GM18868 (cell line): ENCODE data around the gene ANKRD23.
"Not testable (repeated sequence)": the region's sequence is repeated elsewhere in the genome, so short reads cannot be mapped to it uniquely, and the experiment has no call there.

Source experiments
- ATAC-seq: cut with Tn5 transposase; IDR thresholded peaks from one replicate; pipeline ENCODE4 v1.9.1; 2021; ENCODE audit warnings: mild to moderate bottlenecking, moderate library complexity; ENCODE audit not compliant: unreplicated experiment

ANKRD23 gene

DNA sequence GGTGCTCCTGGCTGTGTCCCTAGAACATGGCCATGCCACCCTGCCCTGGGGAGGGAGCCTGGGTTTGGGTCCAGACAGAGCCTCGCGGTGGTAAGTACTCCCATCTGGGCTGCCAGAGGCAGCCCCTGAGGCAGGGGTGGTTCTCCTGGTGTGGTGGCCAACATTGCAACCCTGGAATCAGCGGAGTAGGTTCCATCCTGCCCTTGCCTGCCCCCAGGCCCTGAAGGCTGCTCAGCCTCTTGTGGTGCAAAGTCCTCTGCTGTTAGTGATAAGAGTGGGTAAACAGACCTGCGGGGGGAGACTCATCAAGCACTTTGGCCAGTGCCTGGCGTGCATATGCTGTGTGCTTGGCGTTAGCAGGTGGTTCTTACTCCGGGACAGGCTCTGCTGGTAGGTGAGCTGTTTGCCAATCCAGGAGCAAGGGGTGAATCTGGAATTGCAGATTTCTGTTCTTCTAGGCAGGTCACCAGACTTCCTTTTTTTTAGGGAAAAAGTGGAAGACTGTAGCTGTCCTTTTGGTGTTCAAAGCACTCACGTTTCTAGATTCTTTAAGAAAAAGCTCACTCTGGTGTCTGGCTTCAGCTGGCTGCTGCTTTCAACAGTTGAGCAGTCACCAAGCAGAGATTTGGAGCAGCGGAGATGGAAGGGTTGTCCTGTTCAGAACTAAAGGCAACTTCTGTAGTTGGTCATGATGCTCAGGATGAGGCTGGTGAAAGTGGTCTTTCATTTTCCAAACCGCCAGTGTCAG lies 24.5 kb downstream of the ANKRD23 start:
- ATAC-seq = no peak

DNA sequence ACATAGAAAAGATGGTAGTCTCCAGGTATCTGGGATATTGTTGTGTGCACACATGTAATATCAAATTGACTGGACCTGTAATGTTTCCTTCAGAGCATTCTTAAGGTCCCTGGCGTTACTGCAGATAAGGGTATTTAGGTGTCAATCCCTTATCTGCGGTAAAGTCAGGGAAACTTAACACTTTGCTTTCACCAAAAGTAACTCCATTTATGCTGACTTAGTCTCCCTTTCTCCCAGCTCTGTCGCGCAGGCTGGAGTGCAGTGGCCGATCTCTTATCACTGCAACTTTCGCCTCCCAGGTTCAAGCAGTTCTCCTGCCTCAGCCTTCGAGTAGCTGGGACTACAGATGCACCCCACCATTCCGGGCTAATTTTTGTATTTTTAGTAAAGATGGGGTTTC lies 25.9 kb downstream of the ANKRD23 start:
- no peak for ATAC-seq

DNA sequence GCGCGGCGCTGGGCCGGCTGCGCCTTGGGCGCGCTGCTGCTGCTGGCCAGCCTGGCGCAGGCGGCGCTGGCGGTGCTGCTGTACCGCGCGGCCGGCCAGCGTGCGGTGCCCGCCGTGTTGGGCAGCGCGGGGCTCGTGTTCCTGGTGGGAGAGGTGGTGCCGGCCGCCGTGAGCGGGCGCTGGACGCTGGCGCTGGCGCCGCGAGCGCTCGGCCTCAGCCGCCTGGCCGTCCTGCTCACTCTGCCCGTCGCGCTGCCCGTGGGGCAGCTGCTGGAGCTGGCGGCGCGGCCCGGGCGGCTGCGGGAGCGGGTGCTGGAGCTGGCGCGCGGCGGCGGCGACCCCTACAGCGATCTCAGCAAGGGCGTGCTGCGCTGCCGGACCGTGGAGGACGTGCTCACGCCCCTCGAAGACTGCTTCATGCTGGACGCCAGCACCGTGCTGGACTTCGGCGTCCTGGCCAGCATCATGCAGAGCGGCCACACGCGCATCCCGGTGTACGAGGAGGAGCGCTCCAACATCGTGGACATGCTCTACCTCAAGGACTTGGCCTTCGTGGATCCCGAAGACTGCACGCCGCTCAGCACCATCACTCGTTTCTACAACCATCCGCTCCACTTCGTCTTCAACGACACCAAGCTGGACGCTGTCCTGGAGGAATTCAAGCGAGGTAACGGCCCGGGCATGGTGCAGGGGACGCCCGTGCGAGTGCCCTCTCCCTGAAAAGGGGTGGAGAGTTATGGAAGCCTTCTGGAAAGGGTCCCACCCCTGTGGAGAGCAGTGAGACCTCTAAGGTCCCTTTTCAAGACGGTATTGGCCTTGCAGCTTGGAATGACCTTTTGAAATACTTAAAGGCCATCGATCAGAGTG lies 26.8 kb downstream of the ANKRD23 start:
- ATAC-seq = no peak

DNA sequence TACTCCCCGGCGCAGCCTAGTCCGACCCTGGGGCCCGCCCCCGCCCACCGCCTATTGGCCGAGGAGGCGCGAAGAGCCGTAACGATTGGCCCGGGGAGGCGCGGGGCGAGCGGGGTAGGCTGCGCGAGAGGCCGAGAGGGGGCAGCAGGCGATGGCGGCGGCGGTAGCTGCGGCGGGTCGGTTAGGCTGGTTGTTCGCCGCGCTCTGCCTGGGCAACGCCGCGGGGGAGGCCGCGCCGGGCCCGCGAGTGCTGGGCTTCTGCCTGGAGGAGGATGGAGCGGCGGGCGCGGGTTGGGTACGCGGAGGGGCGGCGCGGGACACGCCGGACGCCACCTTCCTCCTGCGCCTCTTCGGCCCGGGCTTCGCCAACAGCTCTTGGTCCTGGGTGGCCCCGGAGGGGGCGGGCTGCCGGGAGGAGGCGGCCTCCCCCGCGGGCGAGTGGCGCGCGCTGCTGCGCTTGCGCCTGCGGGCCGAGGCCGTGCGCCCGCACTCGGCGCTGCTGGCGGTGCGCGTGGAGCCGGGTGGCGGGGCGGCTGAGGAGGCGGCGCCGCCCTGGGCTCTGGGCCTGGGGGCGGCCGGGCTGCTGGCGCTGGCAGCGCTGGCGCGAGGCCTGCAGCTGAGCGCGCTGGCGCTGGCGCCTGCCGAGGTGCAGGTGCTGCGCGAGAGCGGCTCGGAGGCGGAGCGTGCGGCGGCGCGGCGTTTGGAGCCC lies 27.5 kb downstream of the ANKRD23 start, which contains the start of gene CNNM3:
Gene CNNM3 (plus strand): TSS at position 142 of the 709 bp plus-strand sequence. CDS start 10 bp downstream, at position 152.
- peak; percentile 92 for ATAC-seq

DNA sequence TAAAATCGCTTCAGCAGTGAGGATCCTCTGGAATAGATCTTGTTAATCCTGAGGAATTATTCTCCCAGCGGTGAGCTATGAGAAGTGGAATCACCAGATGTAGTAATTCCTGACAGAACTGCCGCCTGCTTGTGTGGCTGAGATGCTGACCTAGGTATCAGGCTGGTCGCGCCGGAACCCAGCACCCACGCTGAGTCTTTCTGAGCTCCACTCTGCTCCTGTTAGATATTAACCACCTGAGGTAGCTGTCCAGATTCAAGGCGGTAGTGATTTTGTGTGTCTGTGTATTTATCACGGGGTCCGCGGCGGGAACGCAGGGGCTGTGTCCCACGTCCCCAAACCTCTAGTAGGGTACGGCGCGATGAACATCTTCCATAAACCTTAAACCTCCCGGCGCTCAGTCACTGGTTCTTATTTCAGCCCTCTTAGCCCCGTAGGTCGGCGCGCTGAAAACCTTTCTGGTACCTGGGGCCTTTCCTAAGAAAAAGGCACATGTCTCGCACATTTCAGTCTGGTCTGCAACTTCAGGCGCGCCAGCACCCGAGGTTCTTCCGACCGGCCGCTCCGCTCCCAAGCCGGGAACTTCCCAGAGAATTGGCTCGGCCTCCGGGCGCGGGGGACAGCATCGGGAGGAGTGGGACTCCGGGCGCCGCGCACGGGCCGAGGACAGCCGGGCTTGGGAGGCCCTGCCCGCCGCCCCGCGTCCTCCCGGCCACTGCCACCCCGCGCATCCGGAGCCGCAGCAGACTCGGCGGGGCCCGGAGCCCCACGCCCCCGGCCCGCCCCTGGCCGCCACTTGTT lies 28.3 kb downstream of the ANKRD23 start:
- ATAC-seq = peak; percentile 1

DNA sequence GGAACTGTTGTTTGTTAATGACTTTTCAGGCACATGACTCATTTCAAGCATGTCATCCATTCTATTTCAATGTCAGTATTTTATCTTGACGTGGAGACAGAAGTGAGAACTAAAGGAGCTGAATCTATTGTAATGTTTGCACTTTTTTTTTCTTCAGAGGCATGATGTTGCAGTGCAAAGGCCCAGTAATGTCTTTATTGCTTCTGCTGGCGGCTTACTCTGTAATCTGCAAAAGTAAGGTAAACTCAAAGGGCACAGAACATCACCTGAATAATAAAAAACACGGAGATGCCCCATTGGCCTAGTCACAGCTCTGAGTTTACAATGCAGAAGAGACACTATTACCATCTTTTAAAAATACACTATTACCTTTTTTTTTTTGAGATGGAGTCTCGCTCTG lies 30.2 kb downstream of the ANKRD23 start:
- ATAC-seq = no peak

DNA sequence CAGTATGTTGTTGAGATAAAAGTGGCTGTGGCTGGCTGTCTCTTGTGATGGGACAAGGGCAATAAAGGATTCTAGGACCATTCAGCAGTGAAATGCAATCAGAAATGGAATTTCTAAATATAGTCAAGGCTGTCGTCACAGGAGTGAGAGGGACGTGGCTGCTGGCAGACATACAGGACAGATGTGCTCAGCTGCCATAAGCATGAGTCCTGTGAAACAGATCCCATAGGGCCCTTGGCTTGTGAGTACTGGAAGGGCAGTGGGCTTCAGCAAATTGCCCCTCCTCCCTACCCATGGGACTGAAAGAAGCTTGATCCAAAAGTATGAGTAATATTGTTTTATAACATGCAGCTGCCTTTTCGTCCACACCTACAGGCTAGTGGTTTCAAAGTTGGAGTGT lies 31.9 kb downstream of the ANKRD23 start:
- no peak for ATAC-seq

DNA sequence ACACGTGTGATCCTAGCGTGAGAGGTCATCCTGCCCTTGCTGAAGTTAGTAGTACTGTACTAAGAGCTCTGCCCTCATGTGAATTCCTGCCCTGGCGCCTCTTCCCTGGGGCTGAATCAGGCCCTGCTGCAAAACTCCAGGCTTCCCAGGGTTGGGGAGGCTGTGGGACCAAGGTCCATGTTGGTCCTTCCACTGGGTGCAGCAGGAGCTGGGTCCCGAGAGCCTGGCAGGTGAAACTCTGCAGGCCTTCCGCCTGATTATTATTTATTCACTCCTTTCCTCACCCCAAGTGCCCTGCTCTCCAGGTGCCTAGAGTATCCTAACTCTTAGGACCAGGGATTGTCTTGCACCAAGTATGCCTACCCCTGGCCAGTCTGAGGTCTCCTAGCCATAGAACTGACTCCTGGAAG lies 33.0 kb downstream of the ANKRD23 start:
- no peak for ATAC-seq

DNA sequence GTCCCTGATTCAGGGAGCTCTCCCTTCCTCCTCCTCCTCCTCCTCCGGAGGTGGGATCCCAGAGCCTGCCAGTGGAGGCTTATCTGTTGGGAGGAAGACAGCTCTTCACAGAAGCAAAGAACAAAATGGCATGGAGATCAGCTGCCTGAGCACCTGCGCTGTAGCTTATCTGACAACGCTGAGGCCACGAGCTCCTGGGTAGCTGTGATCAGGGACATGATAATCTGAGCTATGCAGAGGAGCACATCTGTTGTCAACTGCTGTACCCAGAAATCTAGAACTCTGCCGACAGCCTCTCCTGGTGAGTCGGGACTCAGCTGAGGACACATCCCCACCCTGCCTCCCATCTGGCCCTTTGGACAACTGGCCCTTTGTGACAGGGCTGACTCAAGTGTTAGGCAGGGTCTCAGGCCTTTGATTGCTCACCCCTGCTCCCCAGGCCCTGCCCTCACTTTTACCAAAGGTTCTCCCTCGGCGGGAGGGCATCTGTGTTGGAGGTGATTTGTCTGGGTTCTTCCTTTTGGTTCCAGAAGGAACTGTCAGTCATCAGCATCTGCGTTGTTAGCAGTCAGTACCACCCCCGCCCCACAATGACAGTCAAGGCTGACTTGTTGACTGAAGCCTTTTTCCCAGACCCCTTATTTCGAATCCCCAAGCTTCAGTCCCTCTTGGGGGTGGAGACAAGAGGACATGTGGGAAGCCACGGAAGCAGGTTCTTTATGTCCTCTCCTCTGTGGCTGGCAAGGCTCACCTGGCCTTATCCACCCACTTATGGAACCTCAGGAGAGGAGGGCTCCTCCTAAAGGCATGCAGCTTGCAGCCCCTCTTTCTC lies 33.7 kb downstream of the ANKRD23 start:
- ATAC-seq = no peak

DNA sequence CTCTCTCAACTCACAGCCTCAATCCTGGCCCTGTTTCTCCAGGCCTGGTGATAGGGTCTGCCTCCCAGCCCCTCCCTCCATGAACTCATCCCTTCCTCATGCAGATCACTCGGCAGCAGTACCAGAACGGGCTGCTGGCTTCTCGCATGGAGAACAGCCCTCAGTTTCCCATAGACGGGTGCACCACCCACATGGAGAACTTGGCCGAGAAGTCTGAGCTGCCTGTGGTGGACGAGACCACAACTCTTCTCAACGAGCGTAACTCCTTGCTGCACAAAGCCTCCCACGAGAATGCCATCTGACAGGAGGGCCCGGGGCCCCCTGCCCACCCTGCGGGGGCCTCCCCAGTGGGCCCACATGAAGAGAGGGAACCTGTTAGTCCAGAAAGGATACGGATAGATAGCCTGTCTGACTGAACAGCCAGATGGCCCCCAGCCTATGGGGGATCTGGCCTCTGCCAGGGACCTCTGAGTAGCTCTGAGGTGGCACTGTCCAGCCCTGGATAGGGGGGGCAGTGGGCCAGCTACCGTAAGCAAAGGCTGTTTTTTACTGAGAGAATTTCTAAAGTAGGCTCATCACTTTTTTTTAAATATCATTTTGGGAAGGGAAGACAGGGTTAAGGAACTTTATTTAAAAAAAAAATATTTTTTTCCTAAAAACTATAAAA lies 34.5 kb downstream of the ANKRD23 start:
- ATAC-seq = no peak

DNA sequence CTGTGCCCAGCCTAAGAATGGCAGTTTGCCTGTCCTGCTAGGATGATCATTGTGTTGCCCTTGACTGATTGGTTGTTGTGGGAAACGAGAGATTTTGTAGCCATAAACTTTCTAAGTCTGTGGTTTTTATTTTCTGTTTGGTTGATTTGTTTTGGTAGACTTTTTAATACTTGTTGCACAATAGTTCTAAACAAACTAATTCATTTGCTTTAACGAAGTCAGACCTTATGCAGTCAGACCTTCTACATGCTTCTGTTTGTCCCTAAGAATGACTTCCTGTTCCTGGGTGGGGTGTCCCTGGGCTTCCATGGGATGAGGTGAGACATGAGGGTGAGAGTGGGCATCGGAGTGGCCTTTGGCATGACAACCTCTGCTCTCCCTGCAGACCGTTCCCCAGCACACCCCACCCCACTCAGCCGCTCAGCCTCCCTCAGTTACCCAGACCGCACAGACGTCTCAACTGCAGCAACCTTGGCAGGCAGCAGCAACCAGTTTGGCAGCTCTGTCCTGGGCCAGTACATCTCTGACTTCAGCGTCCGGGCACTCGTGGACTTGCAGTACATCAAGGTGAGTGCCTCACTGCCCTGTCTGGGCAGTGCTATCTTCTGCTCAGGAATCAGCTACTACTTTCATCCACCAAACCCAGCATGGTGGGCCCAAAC lies 35.5 kb downstream of the ANKRD23 start:
- no peak for ATAC-seq

DNA sequence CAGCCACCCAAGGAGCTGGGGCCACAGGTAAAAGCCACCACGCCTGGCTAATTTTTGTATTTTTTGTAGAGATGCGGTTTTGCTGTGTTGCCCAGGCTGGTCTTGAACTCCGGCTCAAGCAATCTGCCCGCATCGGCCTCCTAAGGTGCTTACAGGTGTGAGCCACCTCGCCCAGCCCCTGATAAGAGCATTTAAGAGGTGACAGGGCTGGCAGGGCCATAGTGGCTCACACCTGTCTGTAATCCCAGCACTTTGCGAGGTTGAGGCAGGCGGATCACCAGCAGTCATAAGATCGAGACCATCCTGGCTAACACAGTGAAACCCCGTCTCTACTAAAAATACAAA lies 36.7 kb downstream of the ANKRD23 start:
- ATAC-seq = no peak

DNA sequence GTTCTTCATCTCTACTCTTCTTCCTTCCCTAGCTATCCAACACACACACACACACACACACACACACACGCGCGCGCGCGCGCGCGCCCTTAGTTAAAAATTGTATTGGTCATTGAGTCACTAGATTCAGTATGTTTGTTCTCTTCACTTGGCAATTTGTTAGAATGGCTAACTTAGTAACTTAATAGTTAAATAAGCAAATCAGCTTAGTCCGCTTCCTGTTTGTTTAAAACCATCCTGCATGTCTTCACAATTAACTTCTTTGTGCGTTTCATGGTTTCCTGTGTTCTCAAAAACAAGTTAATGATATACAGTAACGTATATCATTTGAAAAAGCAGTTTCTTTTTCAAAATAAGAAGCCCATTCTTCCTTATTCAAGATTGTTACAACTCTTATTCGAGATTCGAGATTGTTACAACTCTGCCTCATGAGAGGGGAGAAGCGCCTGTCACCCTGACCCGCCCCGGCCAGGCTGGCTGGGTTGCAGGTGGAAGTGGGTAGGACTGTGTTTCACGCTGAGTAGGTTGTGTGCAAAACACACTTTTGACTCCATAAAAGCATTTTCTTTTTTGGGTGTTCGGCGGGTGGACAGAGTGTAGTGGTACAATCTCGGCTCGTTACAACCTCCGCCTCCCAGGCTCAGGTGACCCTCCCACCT lies 37.2 kb downstream of the ANKRD23 start:
- ATAC-seq = no peak

DNA sequence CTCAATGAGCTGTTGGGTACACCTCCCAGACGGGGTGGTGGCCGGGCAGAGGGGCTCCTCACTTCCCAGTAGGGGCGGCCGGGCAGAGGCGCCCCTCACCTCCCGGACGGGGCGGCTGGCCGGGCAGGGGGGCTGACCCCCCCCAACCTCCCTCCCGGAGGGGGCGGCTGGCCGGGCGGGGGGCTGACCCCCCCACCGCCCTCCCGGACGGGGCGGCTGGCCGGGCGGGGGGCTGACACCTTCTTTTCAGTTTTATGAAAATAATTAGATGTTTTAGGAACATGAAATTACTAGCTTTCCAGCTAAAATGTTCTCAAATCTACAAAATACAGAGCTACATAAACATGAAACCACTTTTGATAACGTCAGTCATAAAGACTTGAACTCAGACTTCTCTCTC lies 37.9 kb downstream of the ANKRD23 start:
- ATAC-seq = not testable (repeated sequence)

DNA sequence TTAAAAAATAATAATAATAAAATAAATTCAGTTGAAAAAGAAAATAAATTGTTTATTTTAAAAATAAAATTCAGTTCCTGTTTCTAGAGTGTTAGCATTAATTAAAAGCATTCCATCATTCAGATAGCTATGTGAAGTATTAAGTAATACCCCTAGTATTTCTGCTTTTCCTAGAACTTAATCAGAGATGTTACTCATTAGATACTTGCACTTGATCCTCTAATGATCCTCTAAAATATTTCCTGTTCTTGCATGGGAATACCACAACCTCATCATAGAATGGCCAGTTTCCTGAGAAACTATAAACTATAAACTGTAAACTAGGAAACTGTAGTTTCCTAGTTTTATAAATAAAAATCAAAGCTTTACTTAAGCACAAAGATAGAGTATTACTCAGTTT lies 38.8 kb downstream of the ANKRD23 start:
- no peak for ATAC-seq

DNA sequence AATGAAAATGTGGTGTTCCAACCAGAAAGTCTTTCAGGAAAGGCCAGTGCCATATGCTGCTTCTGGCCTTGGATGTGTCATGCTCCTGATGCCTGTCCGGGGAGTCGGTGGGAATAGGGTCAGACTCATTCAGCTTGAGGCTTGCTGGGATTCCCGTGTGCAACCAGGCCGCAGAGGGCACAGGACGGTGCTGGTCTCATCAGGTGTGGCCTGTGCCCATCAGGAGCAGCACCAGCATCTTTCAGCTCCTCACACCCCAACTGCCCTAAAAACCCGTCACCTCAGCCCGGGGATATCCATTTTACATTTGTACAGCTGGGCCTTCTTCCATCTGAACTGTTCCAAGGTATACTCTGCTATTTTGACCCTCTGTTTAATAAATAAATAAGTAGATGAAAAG lies 41.1 kb downstream of the ANKRD23 start:
- ATAC-seq = no peak

DNA sequence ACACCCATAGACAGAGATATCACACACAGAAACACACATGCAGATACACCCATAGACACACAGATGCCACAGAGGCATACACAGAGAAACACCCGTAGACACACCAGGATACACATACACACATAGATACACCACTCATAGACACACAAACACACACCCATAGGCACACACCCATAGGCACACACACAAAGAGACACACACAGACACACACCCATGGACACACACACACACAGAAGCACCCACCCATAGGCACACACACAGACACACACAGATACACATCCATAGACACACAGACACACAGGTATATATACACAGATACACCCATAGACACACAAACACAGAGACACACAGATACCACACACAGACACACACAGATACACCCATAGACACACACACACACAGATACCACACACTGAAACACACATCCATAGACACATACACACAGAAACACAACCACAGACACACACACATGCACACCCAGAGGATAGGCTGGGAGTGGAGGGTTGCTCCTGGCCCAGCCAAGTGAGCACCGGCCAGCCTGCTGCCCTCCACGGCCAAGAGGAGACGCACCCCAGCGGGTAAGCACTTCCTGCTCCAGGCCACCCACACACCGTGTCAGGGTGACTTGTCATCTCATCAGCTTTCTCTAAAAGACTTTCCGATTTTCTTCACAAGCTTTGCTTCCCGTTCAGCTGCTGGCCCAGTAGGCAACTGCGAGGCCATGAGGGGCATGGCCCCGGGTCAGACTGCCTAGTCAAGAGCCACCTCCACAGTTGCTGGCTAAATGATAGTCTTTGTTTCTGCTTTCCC lies 41.8 kb downstream of the ANKRD23 start:
- ATAC-seq = no peak
